ENCODE results near the gene ENOX2. TPM values are rescaled to one million over a fixed set of nuclear protein-coding genes. Genes with fewer than 3 reads are reported as not detected.

ENOX2 gene
- total and polyA plus RNA-seq, 3 donors from 2014 or later, result 19.4 to 22.8 (median 20.1) TPM

GRCh38 chrX:130728208-130728607 is 174.8 kb downstream of the ENOX2 start:
- DNase-seq, result no peak
- Histone ChIP-seq H3K9me3 (no peaks in the 10 kb centered on the region), H3K36me3 (ENCODE audit: low read depth, missing control alignments) (no peaks in the 10 kb centered on the region), H3K27ac (no peak overlapping the region), H3K4me3 (no peak overlapping the region), H3K27me3 (no peaks in the 10 kb centered on the region), H3K4me1 (no peaks in the 10 kb centered on the region)
- no peak for TF ChIP-seq CTCF (IDR thresholded peaks at IDR 0.05)
- TF ChIP-seq POLR2A (IDR thresholded peaks at IDR 0.05), result no peak
- intact Hi-C loops (cut with DNase I; ENCODE audit: low total_unique reads), result no loop called here

GRCh38 chrX:130726661-130727060 is 176.3 kb downstream of the ENOX2 start:
- Histone ChIP-seq H3K36me3 (ENCODE audit: low read depth, missing control alignments) (no peaks in the 10 kb centered on the region), H3K4me1 (no peaks in the 10 kb centered on the region), H3K9me3 (no peaks in the 10 kb centered on the region), H3K27me3 (no peaks in the 10 kb centered on the region), H3K4me3 (no peak overlapping the region), H3K27ac (no peak overlapping the region)
- TF ChIP-seq POLR2A (IDR thresholded peaks at IDR 0.05) (no peak), CTCF (IDR thresholded peaks at IDR 0.05) (no peak)
- intact Hi-C loops (cut with DNase I; ENCODE audit: low total_unique reads), result no loop called here
- DNase-seq, result no peak
- 73 to 78% methylated on average over 3 of the region's 3 CpGs for WGBS, 2 donors

GRCh38 chrX:130725519-130725918 is 177.5 kb downstream of the ENOX2 start:
- 53 to 90% methylated on average over 1 of the region's 1 CpG for whole genome bisulfite sequencing, 2 donors
- no peaks in the 10 kb centered on the region for H3K36me3 ChIP-seq (ENCODE audit: low read depth, missing control alignments)
- H3K4me3 ChIP-seq, result no peak overlapping the region
- no peak for DNase-seq
- H3K27ac ChIP-seq, result no peak overlapping the region
- H3K27me3 ChIP-seq, result no peaks in the 10 kb centered on the region
- intact Hi-C loops (cut with DNase I; ENCODE audit: low total_unique reads), result no loop called here
- no peaks in the 10 kb centered on the region for H3K9me3 ChIP-seq
- no peaks in the 10 kb centered on the region for H3K4me1 ChIP-seq
- no peak for TF ChIP-seq CTCF (IDR thresholded peaks at IDR 0.05)
- TF ChIP-seq POLR2A (IDR thresholded peaks at IDR 0.05), result no peak

- H3K36me3 ChIP-seq (ENCODE audit: low read depth, missing control alignments), result no peaks in the 10 kb centered on the region
- no peaks in the 10 kb centered on the region for H3K27me3 ChIP-seq
- H3K4me1 ChIP-seq, result no peaks in the 10 kb centered on the region
- WGBS, 2 donors, result 83% methylated on average over 6 of the region's 6 CpGs
- TF ChIP-seq CTCF (IDR thresholded peaks at IDR 0.05) (no peak), POLR2A (IDR thresholded peaks at IDR 0.05) (no peak)
- DNase-seq, result no peak
- no peak overlapping the region for H3K4me3 ChIP-seq
- no peaks in the 10 kb centered on the region for H3K9me3 ChIP-seq
- intact Hi-C loops (cut with DNase I; ENCODE audit: low total_unique reads), result no loop called here
- no peak overlapping the region for H3K27ac ChIP-seq
These were observed 183.6 kb downstream of the ENOX2 start for GRCh38 chrX:130719413-130719812.

- no peaks in the 10 kb centered on the region for H3K36me3 ChIP-seq (ENCODE audit: low read depth, missing control alignments)
- no peak overlapping the region for H3K27ac ChIP-seq
- intact Hi-C loops (cut with DNase I; ENCODE audit: low total_unique reads), result no loop called here
- TF ChIP-seq POLR2A (IDR thresholded peaks at IDR 0.05), result no peak
- no peak for TF ChIP-seq CTCF (IDR thresholded peaks at IDR 0.05)
- DNase-seq, result no peak
- H3K4me3 ChIP-seq, result no peak overlapping the region
- H3K27me3 ChIP-seq, result no peaks in the 10 kb centered on the region
- no peaks in the 10 kb centered on the region for H3K4me1 ChIP-seq
- 79 to 86% methylated on average over 3 to 4 of the region's 4 CpGs for WGBS, 2 donors
- H3K9me3 ChIP-seq, result no peaks in the 10 kb centered on the region
These were observed 184.9 kb downstream of the ENOX2 start for GRCh38 chrX:130718137-130718536.

Data from testis (tissue), 3 donors.